ENCODE data around the gene GPATCH2.
"Not testable (repeated sequence)": the region's sequence is repeated elsewhere in the genome, so short reads cannot be mapped to it uniquely, and the experiment has no call there.

Gene GPATCH2

DNA sequence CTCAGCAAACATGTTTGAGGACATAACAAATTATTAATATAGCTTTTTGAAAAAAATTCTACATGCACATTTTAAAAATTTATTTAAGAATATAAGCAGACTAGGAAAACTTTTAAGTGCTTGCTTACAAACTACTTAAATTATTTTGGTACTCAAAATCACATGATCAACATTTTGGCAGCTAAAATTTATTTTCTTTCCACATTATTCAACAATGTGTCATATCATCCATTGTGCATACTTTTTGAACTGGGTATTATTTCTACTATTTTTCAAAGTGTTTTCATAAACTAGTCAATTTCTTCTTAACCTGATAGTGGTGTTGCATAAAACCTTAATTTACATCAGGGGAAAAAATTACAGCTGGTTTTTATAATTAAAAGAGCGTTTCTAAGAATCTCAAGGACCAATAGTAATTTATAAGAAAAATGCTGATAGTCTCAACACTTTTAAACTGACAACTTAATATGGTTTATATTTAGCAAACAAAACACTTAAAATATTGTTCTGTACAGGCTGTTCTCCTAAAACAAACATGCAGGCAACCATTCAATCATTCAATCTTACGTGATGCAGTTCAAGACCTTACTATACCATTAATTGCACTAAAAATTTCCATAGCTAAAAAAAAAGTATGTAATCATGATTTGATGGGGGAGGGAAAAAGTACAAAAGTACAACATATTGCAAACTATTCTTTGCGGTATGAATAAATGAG is 105.0 kb downstream of the GPATCH2 start:
- no peak for DNase-seq (ENCODE audit: low read depth in 2 of 2)

DNA sequence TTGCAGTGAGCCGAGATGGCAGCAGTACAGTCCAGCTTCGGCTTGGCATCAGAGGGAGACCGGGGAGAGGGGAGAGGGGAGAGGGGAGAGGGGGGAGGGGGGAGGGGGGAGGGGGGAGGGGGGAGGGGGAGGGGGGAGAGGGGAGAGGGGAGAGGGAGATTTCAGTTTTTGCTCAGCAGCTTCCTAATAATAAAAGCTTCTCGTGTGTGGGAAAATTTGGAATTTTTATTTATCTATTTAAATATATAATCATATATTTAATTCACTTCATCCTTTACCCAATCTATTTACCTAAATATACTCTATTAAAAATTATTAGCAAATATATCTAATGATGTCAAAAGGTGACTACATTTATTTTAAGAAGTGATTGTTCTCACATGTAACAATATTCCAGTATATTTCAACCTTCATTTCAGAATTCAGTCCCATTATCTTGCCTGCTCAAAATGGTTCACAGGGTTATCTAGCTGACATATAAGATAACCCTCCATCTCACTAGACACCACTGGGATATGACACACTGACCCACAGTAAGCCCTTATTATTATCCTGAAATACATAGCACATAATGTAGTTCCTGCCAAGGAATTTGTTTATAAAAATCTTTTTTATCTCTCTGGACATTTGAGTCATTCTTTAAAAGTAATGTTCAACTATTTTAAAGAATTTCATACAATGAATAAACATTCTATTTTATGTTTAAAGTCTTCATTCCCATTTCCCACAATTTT is 105.9 kb downstream of the GPATCH2 start:
- no peak for DNase-seq (ENCODE audit: low read depth in 2 of 2)

DNA sequence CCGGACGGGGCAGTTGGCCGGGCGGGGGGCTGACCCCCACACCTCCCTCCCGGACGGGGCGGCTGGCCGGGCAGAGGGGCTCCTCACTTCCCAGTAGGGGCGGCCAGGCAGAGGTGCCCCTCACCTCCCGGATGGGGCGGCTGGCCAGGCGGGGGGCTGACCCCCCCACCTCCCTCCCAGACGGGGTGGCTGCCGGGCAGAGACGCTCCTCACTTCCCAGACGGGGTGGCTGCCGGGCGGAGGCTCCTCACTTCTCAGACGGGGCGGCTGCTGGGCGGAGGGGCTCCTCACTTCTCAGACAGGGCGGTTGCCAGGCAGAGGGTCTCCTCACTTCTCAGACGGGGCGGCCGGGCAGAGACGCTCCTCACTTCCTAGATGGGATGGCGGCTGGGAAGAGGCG is 107.0 kb downstream of the GPATCH2 start:
- not testable (repeated sequence) for DNase-seq (ENCODE audit: low read depth in 2 of 2)

DNA sequence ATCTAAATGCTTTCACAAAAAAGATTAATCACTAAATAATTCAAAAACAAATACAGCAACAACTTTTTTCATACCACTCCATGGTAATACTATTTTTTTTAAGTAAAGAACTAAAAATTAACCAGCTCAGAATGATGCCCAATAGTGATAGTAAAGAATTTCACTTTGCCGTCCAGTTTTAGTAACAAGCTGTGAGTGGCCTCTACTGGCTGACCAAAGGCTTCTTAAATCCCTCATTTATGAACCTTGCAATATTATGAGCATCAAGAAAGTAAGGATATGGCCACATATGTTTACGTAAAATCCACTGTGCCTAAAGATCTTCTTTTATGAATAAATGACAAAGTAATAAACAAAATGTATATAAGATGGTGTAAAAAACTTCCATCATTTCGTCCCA is 108.6 kb downstream of the GPATCH2 start:
- no peak for DNase-seq (ENCODE audit: low read depth in 2 of 2)

DNA sequence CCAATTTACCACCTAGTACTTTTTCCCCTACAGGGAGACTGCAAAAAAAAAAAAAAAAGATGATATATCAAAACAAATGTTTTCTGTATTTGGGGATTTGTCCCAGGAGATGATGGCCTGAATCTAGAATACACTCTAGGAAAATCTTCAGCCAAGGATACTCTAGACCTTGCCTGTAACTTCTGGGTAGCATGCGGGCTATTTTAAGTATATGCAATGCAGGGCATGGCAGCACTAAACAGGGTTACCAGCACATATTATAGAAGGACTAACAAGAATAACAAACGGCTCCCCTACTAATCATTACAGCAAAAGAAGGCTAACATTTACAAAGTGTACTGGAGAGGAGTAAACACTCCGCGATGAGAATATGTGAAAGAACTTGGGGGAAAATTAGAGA is 109.6 kb downstream of the GPATCH2 start:
- DNase-seq (ENCODE audit: low read depth in 2 of 2), result no peak

- DNase-seq (ENCODE audit: low read depth in 2 of 2), result no peak
These were observed 124.0 kb downstream of the GPATCH2 start for GRCh38 chr1:217506878-217507277.

- DNase-seq (ENCODE audit: low read depth in 2 of 2), result no peak
These were observed 132.7 kb downstream of the GPATCH2 start for GRCh38 chr1:217498209-217498608.

GRCh38 chr1:217495249-217495648 is 135.6 kb downstream of the GPATCH2 start:
- no peak for DNase-seq (ENCODE audit: low read depth in 2 of 2)

DNA sequence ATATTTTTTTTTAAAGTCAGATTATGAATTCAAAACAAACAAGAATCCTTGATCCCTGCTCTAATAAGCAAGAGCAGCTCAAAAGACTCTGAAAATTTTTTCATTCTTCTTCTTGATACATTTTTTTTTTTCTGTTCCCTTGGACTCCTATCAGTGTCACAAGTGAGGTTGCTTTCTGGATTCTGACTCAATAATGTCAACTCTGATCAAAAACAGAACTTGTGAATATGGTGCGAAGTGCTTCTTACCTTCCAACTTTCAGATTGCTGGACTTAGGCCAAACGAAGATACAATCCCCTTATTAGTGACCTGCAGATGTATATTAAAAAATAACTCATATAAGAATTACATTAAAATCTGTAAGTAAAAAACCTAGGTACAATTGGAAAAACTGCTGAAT is 136.1 kb downstream of the GPATCH2 start:
- no peak for DNase-seq (ENCODE audit: low read depth in 2 of 2)

DNA sequence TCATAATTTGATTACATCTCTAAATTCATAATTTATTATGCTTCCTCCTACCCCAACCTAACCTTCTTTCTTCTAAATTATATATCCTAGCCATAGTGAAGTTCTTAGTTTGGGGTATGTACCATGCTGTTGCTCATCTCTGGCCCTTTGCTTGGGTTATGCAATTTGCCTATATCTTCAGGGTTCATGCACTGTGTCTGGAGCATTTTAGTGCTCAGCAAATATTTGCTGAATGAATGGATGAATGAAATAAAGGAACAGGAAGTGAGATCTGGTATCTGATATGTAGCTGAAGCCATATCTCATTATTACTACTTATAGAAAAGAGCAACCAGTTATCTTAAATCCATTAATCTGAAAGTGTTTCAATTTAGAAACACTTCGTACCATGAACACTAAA is 137.6 kb downstream of the GPATCH2 start:
- no peak for DNase-seq (ENCODE audit: low read depth in 2 of 2)

DNA sequence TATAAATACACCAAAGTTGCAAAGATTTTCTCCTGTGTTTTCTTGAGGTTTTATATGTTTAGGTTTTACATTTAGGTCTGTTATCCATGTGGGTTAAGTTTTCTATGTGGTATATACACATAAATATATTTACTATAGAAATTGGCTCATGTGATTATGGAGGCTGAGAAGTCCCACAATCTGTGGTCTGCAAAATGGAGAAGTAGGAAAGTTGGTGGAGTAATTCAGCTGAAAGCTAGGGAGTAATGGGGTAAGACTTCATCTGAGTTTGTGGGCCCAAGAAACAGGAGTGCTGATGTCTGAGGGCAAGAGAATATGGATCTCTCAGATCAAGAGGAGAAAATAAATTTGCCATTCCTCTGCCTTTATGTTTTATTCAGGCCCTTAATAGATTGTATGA is 146.0 kb downstream of the GPATCH2 start:
- no peak for DNase-seq (ENCODE audit: low read depth in 2 of 2)

- DNase-seq (ENCODE audit: low read depth in 2 of 2), result peak; percentile 7 to 10
These were observed 148.4 kb downstream of the GPATCH2 start for GRCh38 chr1:217482356-217483102.

- no peak for DNase-seq (ENCODE audit: low read depth in 2 of 2)
These were observed 152.4 kb downstream of the GPATCH2 start for GRCh38 chr1:217478450-217478849.

- no peak for DNase-seq (ENCODE audit: low read depth in 2 of 2)
These were observed 158.0 kb downstream of the GPATCH2 start for GRCh38 chr1:217472915-217473314.

GRCh38 chr1:217471403-217471802 is 159.5 kb downstream of the GPATCH2 start:
- no peak for DNase-seq (ENCODE audit: low read depth in 2 of 2)

GRCh38 chr1:217469983-217470382 is 160.9 kb downstream of the GPATCH2 start:
- no peak for DNase-seq (ENCODE audit: low read depth in 2 of 2)

DNA sequence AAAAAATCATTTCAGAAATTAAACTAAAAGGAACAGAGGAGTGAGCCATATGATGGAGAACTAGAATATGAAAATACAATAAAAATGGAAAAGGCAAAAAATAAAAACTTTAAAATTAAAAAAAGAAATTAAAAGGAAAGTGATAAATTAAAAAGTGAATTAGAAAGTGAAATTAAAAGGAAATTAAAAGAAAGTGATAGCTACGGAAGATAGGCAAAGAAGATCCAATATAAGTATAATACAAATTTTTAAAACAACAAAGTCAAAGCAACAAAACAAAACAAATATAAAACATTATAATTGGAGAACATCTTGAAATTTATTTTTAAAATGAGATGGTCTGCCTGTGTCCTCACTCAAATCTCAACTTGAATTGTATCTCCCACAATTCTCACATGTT is 165.8 kb downstream of the GPATCH2 start:
- no peak for DNase-seq (ENCODE audit: low read depth in 2 of 2)

GRCh38 chr1:217462666-217463065 is 168.2 kb downstream of the GPATCH2 start:
- DNase-seq (ENCODE audit: low read depth in 2 of 2), result no peak

DNA sequence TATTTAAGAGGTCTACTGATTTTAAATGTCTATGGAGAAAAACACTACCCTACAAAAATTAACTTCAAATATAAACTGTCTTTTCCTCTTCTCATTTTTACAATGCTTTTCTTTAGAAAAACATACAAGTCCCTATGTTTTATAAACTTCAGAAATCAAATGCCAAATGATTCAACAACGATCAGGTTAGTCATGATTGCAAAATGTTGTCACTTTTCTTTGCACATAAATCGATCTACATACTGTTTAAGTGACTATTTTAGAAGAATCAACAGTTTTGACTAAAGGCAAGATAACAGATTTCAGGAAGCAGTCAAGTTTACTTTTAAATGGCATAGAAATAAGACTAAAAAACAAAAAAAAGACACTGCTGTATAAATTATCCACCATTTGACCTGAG is 168.7 kb downstream of the GPATCH2 start:
- DNase-seq (ENCODE audit: low read depth in 2 of 2), result no peak

DNA sequence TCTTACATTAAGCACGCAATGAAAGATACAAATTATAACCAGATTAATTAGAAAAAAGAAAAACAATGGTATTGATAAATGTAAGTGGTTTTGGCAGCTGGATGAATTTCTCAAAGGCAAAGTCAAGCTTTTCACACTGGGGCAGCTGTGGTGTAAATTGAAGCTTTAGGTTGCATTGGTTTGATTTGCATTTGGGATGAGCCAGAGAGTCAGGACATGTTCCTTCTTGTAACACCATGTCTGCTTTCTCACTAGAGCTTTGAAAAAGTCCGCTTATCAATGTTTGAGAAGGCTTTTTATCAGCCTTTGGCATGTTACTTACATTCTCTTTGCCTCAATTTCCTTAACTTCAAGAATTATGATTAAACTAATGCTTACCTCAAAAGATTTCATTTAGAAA is 173.9 kb downstream of the GPATCH2 start:
- DNase-seq (ENCODE audit: low read depth in 2 of 2), result no peak

- DNase-seq (ENCODE audit: low read depth in 2 of 2), result no peak
These were observed 174.6 kb downstream of the GPATCH2 start for GRCh38 chr1:217456261-217456660.

DNA sequence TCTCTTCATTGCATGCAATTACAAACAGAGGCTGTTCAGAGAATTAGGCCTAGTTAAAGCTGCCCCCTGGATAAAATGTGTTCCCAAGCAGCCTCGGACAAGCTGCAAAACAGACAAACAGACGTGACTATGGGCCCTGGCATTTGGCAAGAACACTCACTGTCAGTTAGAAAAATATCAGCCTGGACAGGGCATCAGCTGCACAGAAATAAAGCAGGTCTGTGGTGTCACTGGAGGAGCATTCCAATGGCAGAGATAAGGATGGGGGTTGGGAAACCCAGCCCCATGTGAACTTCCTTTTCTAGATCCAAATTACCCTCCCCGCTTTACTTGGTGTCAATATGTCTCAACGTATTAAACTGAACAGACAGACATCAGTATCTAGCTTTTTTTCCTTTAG is 177.1 kb downstream of the GPATCH2 start:
- no peak for DNase-seq (ENCODE audit: low read depth in 2 of 2)

GRCh38 chr1:217449370-217449769 is 181.5 kb downstream of the GPATCH2 start:
- DNase-seq (ENCODE audit: low read depth in 2 of 2), result no peak
